Transverse colon (tissue), 3 donors: ENCODE measurements around the gene FARP1.

Experiments used
- POLR2A ChIP-seq: fragments of 450-650 bp; IDR thresholded peaks from one replicate; pipeline ENCODE4 v1.6.1; 2016; ENCODE audit warnings: antibody characterized with exemption, mild to moderate bottlenecking, moderate library complexity
- TF ChIP-seq, protein P1 (sequence below), 5 experiments: fragments of 200-600 bp in 3 of 5; fragments of 450-650 bp in 2 of 5; sonication (generic) in 3 of 5; IDR thresholded peaks; 1 replicate in 2 of 5; 2 replicates in 3 of 5; pipeline ENCODE4 v1.5.1; 2016 to 2017; ENCODE audit warnings: antibody characterized with exemption in 5 of 5, inconsistent platforms in 3 of 5, mild to moderate bottlenecking in 2 of 5, moderate library complexity in 1 of 5

DNA sequence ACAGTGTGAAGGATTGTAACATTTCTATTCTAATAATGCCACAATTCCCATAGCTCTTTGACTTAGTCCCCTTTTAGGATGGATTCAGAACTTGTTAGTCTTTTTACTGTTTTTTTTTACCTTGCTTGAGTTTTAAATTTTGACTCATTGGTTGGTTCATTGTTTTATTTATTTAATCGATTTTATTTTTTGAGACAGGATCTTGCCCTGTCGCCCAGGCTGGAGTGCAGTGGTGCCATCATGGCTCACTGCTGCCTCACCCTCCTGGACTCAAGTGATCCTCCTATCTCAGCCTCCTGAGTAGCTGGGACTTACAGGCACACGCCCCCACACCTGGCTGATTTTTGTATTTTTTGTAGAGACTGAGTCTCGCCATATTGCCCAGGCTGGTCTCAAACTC lies 39.3 kb downstream of the FARP1 start:
- TF ChIP-seq, protein P1, sequence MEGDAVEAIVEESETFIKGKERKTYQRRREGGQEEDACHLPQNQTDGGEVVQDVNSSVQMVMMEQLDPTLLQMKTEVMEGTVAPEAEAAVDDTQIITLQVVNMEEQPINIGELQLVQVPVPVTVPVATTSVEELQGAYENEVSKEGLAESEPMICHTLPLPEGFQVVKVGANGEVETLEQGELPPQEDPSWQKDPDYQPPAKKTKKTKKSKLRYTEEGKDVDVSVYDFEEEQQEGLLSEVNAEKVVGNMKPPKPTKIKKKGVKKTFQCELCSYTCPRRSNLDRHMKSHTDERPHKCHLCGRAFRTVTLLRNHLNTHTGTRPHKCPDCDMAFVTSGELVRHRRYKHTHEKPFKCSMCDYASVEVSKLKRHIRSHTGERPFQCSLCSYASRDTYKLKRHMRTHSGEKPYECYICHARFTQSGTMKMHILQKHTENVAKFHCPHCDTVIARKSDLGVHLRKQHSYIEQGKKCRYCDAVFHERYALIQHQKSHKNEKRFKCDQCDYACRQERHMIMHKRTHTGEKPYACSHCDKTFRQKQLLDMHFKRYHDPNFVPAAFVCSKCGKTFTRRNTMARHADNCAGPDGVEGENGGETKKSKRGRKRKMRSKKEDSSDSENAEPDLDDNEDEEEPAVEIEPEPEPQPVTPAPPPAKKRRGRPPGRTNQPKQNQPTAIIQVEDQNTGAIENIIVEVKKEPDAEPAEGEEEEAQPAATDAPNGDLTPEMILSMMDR (IDR thresholded peaks at IDR 0.05) = no peak
- TF ChIP-seq POLR2A = no peak
